Measurements from ENCODE around the gene ZBTB7C.

- TF ChIP-seq CTCF (IDR thresholded peaks at IDR 0.05; ENCODE audit: insufficient read depth, low read length, poor library complexity, severe bottlenecking) (no peak), EZH2phosphoT487 (conservative IDR thresholded peaks at IDR 0.05; ENCODE audit: low read length) (no peak)
Observed at GRCh38 chr18:48010264-48010663, 398.9 kb downstream of the ZBTB7C start.

All from SU-DHL-6 (cell line).